Skeletal muscle satellite cell (primary cell): ENCODE data around the gene FAM81A. TPM values are rescaled to one million over a fixed set of nuclear protein-coding genes. Genes with fewer than 3 reads are reported as not detected.

ENCODE experiments used
- H3K27me3 ChIP-seq: 2 replicates; pipeline ENCODE4 v1.7.0; 2013; ENCODE audit warnings: low read length; ENCODE audit not compliant: control insufficient read depth, insufficient read depth
- H3K36me3 ChIP-seq: 2 replicates; pipeline ENCODE4 v1.7.0; 2013; ENCODE audit warnings: mild to moderate bottlenecking, control low read depth, low read length; ENCODE audit not compliant: insufficient read depth
- H3K4me1 ChIP-seq: 2 replicates; pipeline ENCODE4 v1.7.0; 2013; ENCODE audit warnings: low read length; ENCODE audit not compliant: control insufficient read depth, insufficient read depth
- H3K4me2 ChIP-seq: 2 replicates; pipeline ENCODE4 v1.7.0; 2013; ENCODE audit warnings: mild to moderate bottlenecking, low read length
- H3K4me3 ChIP-seq: 2 replicates; pipeline ENCODE4 v1.7.0; 2013; ENCODE audit warnings: low read length
- H3K9ac ChIP-seq: 2 replicates; pipeline ENCODE4 v1.7.0; 2013; ENCODE audit warnings: mild to moderate bottlenecking, low read depth, low read length, moderate library complexity
- H3K9me3 ChIP-seq: replicated peaks from 2 replicates; pipeline ENCODE4 v1.7.0; 2013; ENCODE audit warnings: mild to moderate bottlenecking, control low read depth, low read length
- small RNA-seq: library from RNA; depleted of rRNA; stranded (forward); fragments of <200 nt; gene quantifications from one replicate; pipeline ENCODE3, GENCODE V24; 2012

Gene FAM81A

DNA sequence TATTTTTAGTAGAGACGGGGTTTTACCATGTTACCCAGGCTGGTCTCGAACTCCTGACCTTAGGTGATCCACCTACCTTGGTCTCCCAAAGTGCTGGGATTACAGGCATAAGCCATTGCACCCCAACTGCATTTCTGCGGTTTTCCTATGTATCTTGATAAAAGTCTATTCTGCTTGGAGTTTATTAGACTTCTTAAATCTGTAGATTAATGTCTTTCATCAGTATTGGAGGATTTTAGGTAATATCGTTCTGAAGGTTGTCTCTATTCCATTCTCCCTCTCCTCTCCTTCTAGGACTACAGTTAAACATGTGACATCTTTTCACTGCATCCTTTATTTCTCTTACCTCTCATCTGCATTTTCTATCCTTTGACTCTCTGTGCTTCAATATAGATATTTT lies 127.3 kb downstream of the FAM81A start:
- no peaks in the 10 kb centered on the region for H3K36me3 ChIP-seq
- no peak overlapping the region for H3K4me3 ChIP-seq
- H3K4me1 ChIP-seq, result no peaks in the 10 kb centered on the region
- no peak overlapping the region for H3K9ac ChIP-seq
- peaks cover 2% of the 10 kb centered on the region for H3K9me3 ChIP-seq
- no peak overlapping the region for H3K4me2 ChIP-seq
- H3K27me3 ChIP-seq, result peaks cover 8% of the 10 kb centered on the region

DNA sequence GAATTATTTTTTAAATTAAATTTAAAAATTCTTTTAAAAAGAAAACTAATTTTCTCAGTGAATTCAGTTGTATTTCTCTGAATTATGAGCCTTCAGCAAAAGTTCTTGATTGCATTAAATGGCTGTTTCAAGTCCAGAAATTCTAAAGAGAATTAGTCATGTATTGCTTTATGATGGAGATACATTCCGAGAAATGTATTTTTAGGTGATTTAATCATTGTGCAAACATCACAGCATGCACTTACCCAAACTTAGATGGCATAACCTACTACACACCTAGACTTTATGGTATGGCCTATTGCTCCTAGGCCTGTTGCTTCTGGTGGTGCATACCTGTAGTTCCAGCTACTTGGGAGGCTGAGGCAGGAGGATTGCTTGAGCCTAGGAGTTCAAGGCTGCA lies 129.3 kb downstream of the FAM81A start:
- no peaks in the 10 kb centered on the region for H3K4me1 ChIP-seq
- H3K4me2 ChIP-seq, result no peak overlapping the region
- H3K4me3 ChIP-seq, result no peak overlapping the region
- peaks cover 2% of the 10 kb centered on the region for H3K9me3 ChIP-seq
- H3K9ac ChIP-seq, result no peak overlapping the region
- H3K36me3 ChIP-seq, result no peaks in the 10 kb centered on the region
- peaks cover 9% of the 10 kb centered on the region for H3K27me3 ChIP-seq

DNA sequence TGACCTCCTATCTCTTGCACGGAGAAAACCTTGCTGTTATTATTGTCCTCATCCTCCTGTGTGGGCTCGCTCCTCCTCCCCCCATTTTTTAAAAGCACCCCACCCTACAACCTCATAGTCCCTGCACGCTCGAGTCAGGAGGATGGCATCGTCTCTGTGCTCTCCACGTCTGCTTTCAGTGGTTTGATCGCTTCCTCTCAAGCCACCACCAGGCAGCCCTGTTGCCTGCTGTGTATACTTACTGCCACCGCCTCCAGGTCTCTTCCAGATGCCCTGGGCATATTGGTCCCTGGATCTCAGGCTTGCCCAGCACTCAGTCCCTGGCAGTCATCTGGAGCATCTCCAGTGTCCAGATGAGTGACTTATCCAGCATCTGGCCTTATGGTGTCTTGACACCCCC lies 131.5 kb downstream of the FAM81A start:
- H3K9ac ChIP-seq, result no peak overlapping the region
- H3K4me1 ChIP-seq, result no peaks in the 10 kb centered on the region
- no peaks in the 10 kb centered on the region for H3K36me3 ChIP-seq
- peaks cover 9% of the 10 kb centered on the region for H3K27me3 ChIP-seq
- H3K4me3 ChIP-seq, result no peak overlapping the region
- H3K9me3 ChIP-seq, result peaks cover 2% of the 10 kb centered on the region
- H3K4me2 ChIP-seq, result no peak overlapping the region

DNA sequence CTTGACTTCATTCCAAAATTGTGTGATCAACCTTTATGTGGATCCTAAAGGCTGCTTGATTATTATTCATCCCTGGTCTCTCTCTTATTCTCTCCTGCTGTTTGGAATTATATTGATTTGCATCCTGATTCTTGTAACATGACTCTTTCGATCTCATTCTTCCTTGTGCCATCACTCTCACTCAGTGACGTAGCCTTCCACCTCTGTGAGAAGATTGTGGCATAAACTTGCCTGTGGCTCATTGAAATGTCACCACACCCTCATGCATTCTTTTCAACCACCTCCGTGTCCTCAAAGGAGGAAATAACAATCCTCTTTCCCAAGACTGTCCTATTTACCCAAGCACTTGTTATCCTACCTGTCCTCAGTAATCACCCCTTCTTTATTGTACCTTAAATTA lies 132.3 kb downstream of the FAM81A start:
- Histone ChIP-seq H3K4me2 (no peak overlapping the region), H3K4me1 (no peaks in the 10 kb centered on the region), H3K27me3 (peaks cover 9% of the 10 kb centered on the region), H3K4me3 (no peak overlapping the region), H3K9ac (no peak overlapping the region), H3K9me3 (peaks cover 2% of the 10 kb centered on the region), H3K36me3 (no peaks in the 10 kb centered on the region)

DNA sequence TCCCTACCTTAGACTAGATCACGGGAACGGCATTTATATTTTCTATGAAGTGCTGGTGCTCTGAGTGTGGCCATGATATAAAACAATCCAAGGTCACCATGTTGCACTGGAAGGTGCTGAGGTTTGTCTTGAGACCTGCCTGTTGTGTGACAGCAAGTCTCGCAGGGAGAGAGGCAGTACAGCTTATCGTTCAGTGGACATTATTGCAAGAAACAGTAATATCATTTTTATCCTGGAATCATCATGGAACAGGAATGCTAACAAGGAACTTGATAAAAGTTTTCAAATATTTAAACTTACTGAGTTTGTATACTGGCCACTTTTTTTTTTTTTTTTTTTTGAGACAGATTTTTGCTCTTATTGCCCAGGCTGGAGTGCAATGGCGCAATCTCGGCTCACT lies 133.6 kb downstream of the FAM81A start:
- Histone ChIP-seq H3K4me3 (no peak overlapping the region), H3K4me2 (no peak overlapping the region)

More for the DNA sequence above, 133.6 kb downstream of the FAM81A start:
- no peaks in the 10 kb centered on the region for H3K4me1 ChIP-seq
- H3K27me3 ChIP-seq, result peaks cover 9% of the 10 kb centered on the region
- no peak overlapping the region for H3K9ac ChIP-seq
- no peaks in the 10 kb centered on the region for H3K9me3 ChIP-seq
- H3K36me3 ChIP-seq, result no peaks in the 10 kb centered on the region

Small RNA genes within 50 kb of the gene (small RNA-seq; reads per million reads assigned to genes)
- gene RF00019, result not detected
